Fibroblast of skin of scalp (primary cell): ENCODE results near the gene MEDAG.

Source experiments
- DNase-seq: peaks from one replicate; pipeline ENCODE4 v3.0.0-alpha.2; 2013

The MEDAG gene

DNA sequence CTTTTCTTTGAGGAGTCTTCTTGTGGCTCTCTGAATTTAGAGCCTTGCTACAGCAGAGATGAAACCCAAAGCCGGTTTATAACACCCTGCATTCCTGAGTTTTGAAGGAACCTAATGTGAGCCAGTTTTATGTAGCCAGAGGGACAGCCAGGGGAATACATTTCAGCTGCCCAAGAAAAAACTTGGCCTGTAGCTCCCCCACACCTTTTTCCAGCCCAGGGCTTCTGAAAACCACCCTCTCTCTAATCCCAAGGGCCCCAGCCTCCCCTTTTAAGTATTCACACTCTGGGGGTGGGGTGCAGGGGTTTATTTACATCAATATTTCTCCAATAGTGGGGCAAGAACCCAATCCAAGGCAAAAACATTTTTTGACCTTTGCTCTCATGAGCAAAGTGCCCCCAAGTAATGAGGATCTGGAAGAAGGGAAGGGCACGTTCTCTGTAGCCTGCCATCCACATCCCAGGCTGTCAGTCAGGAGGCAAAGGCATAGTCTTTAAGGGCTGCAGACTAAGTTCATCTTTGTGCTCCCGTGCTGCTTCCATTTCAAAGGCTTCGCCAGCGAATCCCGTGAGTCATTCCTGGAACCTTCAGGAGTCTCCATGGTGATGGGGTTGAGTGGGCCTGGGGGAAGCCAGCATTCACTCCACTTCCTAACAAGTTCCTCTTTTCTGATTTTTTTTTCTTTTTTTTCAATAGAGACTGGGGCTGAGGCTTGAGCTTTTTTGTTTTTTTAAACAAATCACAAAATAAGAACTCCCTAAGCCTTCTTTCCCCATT is 33.2 kb upstream of the MEDAG start:
- DNase-seq: peak; percentile 92

DNA sequence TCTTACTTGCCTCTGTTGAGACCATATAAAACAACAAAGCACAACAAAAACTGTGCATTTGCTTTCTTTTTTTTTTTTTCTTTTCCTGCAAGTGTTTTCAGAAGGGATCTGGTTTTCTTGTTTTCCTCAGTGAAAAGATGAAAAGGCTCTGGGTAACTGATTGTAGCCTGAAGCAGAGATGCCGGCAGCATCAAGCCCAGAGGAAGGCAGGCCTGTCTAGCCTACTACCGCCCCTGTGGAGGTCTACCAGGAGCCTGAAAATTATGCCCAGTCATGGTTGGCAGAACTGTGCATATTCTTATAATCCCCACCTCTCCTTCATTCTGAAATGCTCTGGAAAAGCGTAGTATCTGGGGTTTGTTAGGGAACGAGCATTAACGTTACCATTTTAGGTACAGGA is 32.6 kb upstream of the MEDAG start:
- no peak for DNase-seq

- no peak for DNase-seq
Observed at GRCh38 chr13:30874111-30874510, 32.0 kb upstream of the MEDAG start.

DNA sequence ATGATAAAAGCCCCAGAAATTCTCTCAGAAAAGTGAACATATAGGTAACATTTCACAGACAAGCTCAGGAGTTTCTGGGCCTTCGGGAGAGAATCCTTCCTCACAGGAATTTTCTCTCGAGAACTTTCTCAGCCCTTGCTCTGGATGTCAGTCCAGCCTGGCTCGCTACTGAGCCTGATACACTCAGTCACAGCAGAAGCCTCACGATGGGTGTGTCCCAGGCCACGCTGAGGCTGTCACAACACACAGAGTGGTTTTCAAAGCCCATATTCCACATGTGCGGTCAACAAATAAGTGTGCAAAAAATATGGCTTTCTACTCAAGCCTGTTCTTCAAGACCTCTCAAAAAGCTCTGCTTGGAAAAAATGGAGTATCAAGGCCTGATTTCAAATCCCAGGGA is 31.5 kb upstream of the MEDAG start:
- no peak for DNase-seq

GRCh38 chr13:30877335-30877734 is 28.7 kb upstream of the MEDAG start:
- DNase-seq: peak; percentile 85

DNA sequence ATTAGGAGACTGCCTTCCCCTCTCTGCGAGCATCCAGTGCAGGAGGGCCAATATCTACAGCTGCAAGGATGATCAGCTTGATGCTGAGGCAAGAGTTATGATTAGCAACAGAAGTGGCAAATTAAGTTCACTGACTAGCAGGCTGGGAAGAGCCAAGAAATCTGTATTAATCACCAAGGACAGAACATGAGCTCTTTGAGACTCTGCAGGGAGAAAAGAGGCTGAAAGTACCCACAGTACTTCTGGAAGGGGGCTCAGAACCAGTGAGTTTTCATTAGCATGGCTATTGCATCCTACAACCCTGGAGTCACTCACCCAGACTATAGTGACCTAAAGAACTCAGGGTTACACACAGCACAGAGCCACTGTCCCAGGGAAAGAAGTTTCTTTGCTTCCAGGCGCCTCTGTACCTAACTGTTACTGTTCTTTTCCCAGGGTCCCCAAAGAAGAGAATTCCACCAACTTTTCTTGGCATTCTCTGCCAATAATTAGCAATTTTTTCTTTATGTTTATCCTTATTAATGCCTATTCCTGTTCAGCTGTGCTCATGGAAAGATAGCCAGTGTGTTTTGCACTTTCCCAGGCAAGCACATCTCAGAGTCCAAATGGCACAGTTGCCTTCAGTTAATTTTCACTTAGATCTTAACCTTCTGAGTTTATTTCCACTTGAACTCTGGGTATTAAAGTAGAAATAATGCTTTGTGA is 25.8 kb upstream of the MEDAG start:
- DNase-seq: peak; percentile 27

DNA sequence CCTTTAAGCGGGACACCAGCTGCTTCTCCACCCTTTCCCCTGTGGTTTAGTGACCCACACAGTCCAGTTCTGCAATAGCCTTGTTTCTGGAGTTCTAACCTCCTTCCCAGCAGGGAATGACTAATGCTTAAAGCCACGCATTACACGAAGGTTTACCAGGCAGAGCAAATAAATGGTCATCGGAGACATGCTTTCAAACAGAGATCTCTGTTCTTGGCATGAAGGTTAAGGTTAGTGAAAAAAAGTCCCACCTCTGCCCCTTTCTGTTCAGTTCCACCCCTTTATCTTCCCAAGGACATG is 25.3 kb upstream of the MEDAG start:
- DNase-seq: peak; percentile 80

- peak; percentile 19 for DNase-seq
Observed at GRCh38 chr13:30881191-30881651, 24.9 kb upstream of the MEDAG start.

- no peak for DNase-seq
Observed at GRCh38 chr13:30882026-30882850, 23.8 kb upstream of the MEDAG start.

GRCh38 chr13:30882996-30883766 is 22.9 kb upstream of the MEDAG start:
- DNase-seq: no peak

- DNase-seq: no peak
Observed at GRCh38 chr13:30884543-30884942, 21.5 kb upstream of the MEDAG start.

GRCh38 chr13:30889196-30889690 is 16.8 kb upstream of the MEDAG start:
- DNase-seq: no peak

GRCh38 chr13:30892966-30893365 is 13.1 kb upstream of the MEDAG start:
- peak; percentile 61 for DNase-seq

DNA sequence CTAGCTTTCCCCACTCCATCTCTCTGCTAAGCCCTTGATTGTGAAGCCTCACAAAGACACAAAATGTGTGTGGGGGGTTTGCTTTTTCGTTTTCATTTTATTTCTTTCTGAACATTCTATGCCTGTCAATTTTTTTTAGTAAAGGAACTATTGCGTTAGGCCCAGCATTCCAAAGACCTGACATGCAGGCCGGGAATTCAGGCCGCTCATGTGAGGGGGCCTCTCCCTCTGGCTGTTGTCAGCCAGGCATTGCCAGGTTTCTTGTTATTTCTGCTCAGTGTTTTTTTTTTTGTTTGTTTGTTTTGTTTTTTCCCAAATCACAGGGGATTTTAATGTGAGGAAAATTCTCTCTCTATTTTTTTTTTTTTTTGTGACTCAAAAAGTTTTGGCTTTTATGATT is 10.3 kb upstream of the MEDAG start:
- DNase-seq: peak; percentile 93

- DNase-seq: no peak
Observed at GRCh38 chr13:30898070-30898469, 8.0 kb upstream of the MEDAG start.

DNA sequence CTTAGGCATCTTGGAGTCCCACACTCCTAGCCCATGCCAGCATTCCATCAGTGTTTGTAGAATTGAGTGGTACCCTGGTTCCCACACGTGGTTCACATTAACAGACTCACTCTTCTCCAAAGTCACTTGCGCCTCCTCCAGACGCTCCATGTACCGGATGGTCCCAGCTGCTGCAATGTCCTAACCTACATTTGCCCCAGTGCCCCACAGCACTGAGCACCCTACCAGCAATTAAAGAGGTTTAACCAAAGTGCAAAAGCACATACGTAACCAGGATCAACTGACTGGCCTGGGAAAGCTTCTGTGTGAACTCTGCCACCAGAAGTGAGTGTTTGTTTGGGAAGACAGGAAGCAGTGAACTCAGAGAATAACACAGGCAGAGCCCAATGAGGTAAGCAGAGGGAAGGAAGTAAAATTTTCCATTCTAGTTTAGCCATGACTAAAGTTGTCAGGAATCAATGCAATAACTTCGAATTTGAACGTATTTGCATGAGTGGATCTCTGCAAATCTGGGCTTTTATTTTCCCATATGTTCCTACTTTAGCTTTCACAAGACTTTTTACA is 7.3 kb upstream of the MEDAG start:
- peak; percentile 90 for DNase-seq

- no peak for DNase-seq
Observed at GRCh38 chr13:30900436-30900835, 5.6 kb upstream of the MEDAG start.

DNA sequence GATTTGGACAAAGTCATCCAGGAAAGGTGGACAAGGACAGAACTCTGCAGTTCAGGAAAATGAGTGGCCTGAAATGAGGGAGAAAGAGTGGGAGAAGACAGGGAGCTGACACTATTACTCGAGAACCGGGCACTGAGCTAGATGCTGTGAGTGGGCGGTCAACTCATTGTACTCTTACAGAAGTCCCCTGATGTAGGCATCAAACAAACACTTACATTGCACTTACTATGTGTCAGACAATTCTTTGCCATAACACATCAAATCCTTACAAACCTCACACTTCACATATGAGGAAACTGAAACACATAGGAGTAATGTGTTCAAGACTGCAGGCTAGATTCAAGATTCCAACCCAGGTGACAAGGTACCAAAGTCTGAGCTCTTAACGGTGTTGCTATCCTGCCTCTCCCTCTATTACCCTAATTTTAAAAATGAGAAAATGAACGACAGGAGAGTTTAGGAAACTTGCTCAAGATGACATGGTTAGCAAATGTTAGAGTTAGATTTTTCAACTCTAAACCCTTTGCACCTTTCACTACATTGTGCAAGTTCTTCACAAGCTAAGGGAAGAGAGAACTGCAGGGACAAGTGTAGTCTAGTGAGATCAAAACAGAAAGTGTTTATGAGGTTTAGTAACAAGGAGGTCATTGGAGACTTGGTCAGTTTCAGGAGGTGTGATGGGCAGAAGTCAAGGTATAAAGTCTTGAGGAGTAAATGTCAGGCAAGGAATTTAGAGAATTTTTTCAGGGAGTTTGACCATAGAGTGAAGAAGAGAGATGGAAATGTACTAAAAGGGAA is 4.9 kb upstream of the MEDAG start:
- DNase-seq: no peak

- no peak for DNase-seq
Observed at GRCh38 chr13:30904043-30904442, 2.0 kb upstream of the MEDAG start.

DNA sequence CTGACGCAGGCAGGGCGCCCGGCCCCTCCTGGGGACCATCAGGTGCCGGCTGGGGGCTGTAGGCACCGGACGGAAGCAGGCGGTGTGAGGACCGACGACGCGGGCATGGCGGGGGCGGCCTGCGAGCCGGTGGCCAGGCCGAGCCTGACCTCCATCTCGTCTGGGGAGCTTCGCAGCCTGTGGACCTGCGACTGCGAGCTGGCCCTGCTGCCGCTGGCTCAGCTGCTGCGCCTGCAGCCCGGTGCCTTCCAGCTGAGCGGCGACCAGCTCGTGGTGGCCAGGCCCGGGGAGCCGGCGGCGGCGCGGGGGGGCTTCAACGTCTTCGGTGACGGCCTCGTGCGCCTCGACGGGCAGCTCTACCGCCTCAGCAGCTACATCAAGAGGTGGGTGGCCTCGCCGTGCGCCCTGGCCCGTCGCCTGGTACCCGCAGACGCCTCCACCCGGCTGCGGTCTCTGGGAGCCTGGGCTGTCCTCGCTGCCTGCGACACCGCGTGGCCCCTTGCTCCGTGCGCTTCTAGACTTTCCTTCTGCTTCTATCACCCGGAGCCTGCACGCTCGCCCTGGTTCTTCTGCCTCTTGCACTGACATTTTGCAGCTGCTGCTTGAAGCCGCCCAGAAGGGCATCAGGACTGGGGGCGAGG is 460 bp downstream of the MEDAG start:
- DNase-seq: no peak
